ENCODE measurements around the gene WNK2.

WNK2 gene

GRCh38 chr9:93203026-93203717 is 19.2 kb downstream of the WNK2 start:
- no peak for DNase-seq

- DNase-seq: no peak
Observed at GRCh38 chr9:93203718-93204469, 20.0 kb downstream of the WNK2 start.

GRCh38 chr9:93204470-93205043 is 20.6 kb downstream of the WNK2 start:
- DNase-seq: no peak

- DNase-seq: no peak
Observed at GRCh38 chr9:93205045-93205768, 21.3 kb downstream of the WNK2 start.

GRCh38 chr9:93205896-93206575 is 22.1 kb downstream of the WNK2 start:
- no peak for DNase-seq

- no peak for DNase-seq
Observed at GRCh38 chr9:93206576-93207155, 22.7 kb downstream of the WNK2 start.

- peak; percentile 48 for DNase-seq
Observed at GRCh38 chr9:93207326-93207814, 23.4 kb downstream of the WNK2 start.

GRCh38 chr9:93207860-93208734 is 24.2 kb downstream of the WNK2 start:
- no peak for DNase-seq

GRCh38 chr9:93209097-93209496 is 25.2 kb downstream of the WNK2 start:
- no peak for DNase-seq

- no peak for DNase-seq
Observed at GRCh38 chr9:93209576-93210323, 25.8 kb downstream of the WNK2 start.

GRCh38 chr9:93210324-93210973 is 26.5 kb downstream of the WNK2 start:
- no peak for DNase-seq

GRCh38 chr9:93210974-93211653 is 27.2 kb downstream of the WNK2 start:
- DNase-seq: no peak

- no peak for DNase-seq
Observed at GRCh38 chr9:93211654-93212001, 27.7 kb downstream of the WNK2 start.

GRCh38 chr9:93212409-93212808 is 28.5 kb downstream of the WNK2 start:
- no peak for DNase-seq

- DNase-seq: no peak
Observed at GRCh38 chr9:93216073-93216365, 32.1 kb downstream of the WNK2 start.

- DNase-seq: no peak
Observed at GRCh38 chr9:93217706-93218105, 33.8 kb downstream of the WNK2 start.

GRCh38 chr9:93218161-93218560 is 34.2 kb downstream of the WNK2 start:
- DNase-seq: no peak

GRCh38 chr9:93218671-93219420 is 34.9 kb downstream of the WNK2 start:
- DNase-seq: no peak

GRCh38 chr9:93219692-93220091 is 35.8 kb downstream of the WNK2 start:
- DNase-seq: no peak
